ENCODE data around the gene ABCC8. TPM values are rescaled to one million over a fixed set of nuclear protein-coding genes. Genes with fewer than 3 reads are reported as not detected.

The ABCC8 gene
- total and polyA plus RNA-seq, 10 of the 15 experiments (the other 5 are each of a cell fraction or from before 2014, with no cell fraction given): not detected

DNA sequence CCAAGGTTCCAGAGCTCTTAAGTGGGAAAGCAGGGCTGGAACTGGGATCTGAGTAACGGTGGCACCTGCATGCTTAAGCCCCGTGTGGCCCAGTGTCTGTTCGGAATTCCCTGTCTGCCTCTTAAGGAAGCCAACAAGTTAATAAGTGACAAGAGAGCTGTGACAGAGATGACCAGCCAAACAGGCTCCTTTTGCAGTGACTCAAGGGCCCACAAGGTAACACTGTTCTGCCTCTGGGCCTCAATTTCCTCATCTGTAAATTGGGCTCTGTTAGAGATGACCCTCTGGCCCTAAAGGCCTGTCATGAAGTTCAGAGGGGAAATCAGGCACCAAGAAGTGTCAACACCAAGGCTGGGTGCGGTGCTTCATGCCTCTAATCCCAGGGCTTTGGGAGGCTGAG lies 48.9 kb upstream of the ABCC8 start:
- H3K27ac ChIP-seq (ENCODE audit: control insufficient read depth, insufficient read depth): no peak overlapping the region
- H3K36me3 ChIP-seq (ENCODE audit: control insufficient read depth in 2 of 2, insufficient read depth in 2 of 2, low read length in 1 of 2): no peaks in the 10 kb centered on the region
- TF ChIP-seq ZNF207 (IDR thresholded peaks at IDR 0.05; ENCODE audit: borderline replicate concordance): no peak
- no peak for TF ChIP-seq KLF5 (IDR thresholded peaks at IDR 0.05; ENCODE audit: partially characterized antibody)
- no peak for TF ChIP-seq KDM1A (IDR thresholded peaks at IDR 0.05; ENCODE audit: borderline replicate concordance)
- TF ChIP-seq ZNF24 (IDR thresholded peaks at IDR 0.05): no peak
- no peak for TF ChIP-seq TCF3 (IDR thresholded peaks at IDR 0.05; ENCODE audit: borderline replicate concordance, insufficient read depth, low read depth, low read length)
- no peak for TF ChIP-seq KAT2A (conservative IDR thresholded peaks at IDR 0.05; ENCODE audit: control insufficient read depth, low read depth, low read length)
- TF ChIP-seq, protein P1, sequence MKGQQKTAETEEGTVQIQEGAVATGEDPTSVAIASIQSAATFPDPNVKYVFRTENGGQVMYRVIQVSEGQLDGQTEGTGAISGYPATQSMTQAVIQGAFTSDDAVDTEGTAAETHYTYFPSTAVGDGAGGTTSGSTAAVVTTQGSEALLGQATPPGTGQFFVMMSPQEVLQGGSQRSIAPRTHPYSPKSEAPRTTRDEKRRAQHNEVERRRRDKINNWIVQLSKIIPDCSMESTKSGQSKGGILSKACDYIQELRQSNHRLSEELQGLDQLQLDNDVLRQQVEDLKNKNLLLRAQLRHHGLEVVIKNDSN (IDR thresholded peaks at IDR 0.05; ENCODE audit: borderline replicate concordance, extremely low read length, insufficient read depth, low read depth, low read length): no peak
- no peak for TF ChIP-seq TCF7 (IDR thresholded peaks at IDR 0.05; ENCODE audit: borderline replicate concordance)
- TF ChIP-seq LARP7 (IDR thresholded peaks at IDR 0.05): no peak
- no peak for TF ChIP-seq NR2C1 (IDR thresholded peaks at IDR 0.05)
- TF ChIP-seq CEBPB (IDR thresholded peaks at IDR 0.05; ENCODE audit: borderline replicate concordance in 1 of 2, low read depth in 2 of 2, low read length in 2 of 2): no peak
- TF ChIP-seq, protein P2, sequence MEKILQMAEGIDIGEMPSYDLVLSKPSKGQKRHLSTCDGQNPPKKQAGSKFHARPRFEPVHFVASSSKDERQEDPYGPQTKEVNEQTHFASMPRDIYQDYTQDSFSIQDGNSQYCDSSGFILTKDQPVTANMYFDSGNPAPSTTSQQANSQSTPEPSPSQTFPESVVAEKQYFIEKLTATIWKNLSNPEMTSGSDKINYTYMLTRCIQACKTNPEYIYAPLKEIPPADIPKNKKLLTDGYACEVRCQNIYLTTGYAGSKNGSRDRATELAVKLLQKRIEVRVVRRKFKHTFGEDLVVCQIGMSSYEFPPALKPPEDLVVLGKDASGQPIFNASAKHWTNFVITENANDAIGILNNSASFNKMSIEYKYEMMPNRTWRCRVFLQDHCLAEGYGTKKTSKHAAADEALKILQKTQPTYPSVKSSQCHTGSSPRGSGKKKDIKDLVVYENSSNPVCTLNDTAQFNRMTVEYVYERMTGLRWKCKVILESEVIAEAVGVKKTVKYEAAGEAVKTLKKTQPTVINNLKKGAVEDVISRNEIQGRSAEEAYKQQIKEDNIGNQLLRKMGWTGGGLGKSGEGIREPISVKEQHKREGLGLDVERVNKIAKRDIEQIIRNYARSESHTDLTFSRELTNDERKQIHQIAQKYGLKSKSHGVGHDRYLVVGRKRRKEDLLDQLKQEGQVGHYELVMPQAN (conservative IDR thresholded peaks at IDR 0.05): no peak
- TF ChIP-seq ETV6 (conservative IDR thresholded peaks at IDR 0.05 in 1 of 2, IDR thresholded peaks at IDR 0.05 in 1 of 2; ENCODE audit: borderline replicate concordance in 1 of 2, low read depth in 1 of 2): no peak
- TF ChIP-seq PML (IDR thresholded peaks at IDR 0.05; ENCODE audit: low read length): no peak
- no peak for TF ChIP-seq FOXM1 (IDR thresholded peaks at IDR 0.05; ENCODE audit: low read depth, low read length)
- no peaks in the 10 kb centered on the region for H3K79me2 ChIP-seq (ENCODE audit: control insufficient read depth, insufficient read depth, low read length)
- DNase-seq (ENCODE audit: low read depth, low spot score) (no peak), FAIRE-seq (no peak), ATAC-seq (no peak)
- H4K20me1 ChIP-seq (ENCODE audit: control insufficient read depth, insufficient read depth): peaks cover 4% of the 10 kb centered on the region; the same call in 1 of the 2 replicates
- SMC1A ChIA-PET (ENCODE audit: uncharacterized antibody, unreplicated experiment): interaction anchor here (1.3 kb wide), 1 partner anchor 9 kb away, joined by 3 read pairs; no protein-coding TSS in a partner anchor
- H3K9ac ChIP-seq (ENCODE audit: control insufficient read depth, insufficient read depth, low read length): no peak overlapping the region
- no TSS peak for BruUV-seq (replicated peaks)
- H2AFZ ChIP-seq (ENCODE audit: control insufficient read depth, low read depth, low read length): no peak overlapping the region
- H3K4me1 ChIP-seq (ENCODE audit: control insufficient read depth, insufficient read depth, low read length): no peaks in the 10 kb centered on the region
- H3K27me3 ChIP-seq (replicated peaks in 1 of 2; ENCODE audit: control insufficient read depth in 2 of 2, insufficient read depth in 2 of 2, low read length in 1 of 2): no peaks in the 10 kb centered on the region
- H3K4me3 ChIP-seq: no peak overlapping the region
- no peak overlapping the region for H3K4me2 ChIP-seq (ENCODE audit: control insufficient read depth, insufficient read depth)
- POLR2A ChIA-PET: interaction anchor here (0.9 kb wide), 1 partner anchor 475 kb away, joined by 3 read pairs; no protein-coding TSS in a partner anchor
- intact Hi-C loops (cut with micrococcal nuclease; ENCODE audit: unreplicated experiment): no loop called here
- H3K9me3 ChIP-seq (replicated peaks; ENCODE audit: control insufficient read depth, insufficient read depth, low read length): no peaks in the 10 kb centered on the region
- in situ Hi-C loops (cut with MboI): no loop called here
- 7% methylated on average over 4 of the region's 4 CpGs for WGBS (ENCODE audit: insufficient coverage, insufficient replicate concordance, low lambda C conversion rate, missing lambda C conversion rate)
- CTCF ChIA-PET: interaction anchor here (0.6 to 1.9 kb wide), 3 partner anchors 8 to 296 kb away, joined by 3 to 5 read pairs (median 3); no protein-coding TSS in a partner anchor
- RAD21 ChIA-PET (ENCODE audit: unreplicated experiment): no interaction called here
